Caco-2 (cell line): ENCODE results near the gene GP1BB. TPM values are rescaled to one million over a fixed set of nuclear protein-coding genes. Genes with fewer than 3 reads are reported as not detected.

Source experiments
- BruUV-seq: library from RNA; stranded (reverse); fragments of 400-500 nt; replicated peaks from 2 replicates; lab custom pipeline; 2021; lab: Mats Ljungman, UMichigan
- CTCF ChIA-PET: fragments of 300-600 bp; sonication (Branson Sonifier 250); formaldehyde crosslinking; loops from one replicate; lab custom pipeline; 2022; ENCODE audit warnings: antibody characterized with exemption; lab: Charles Lee
- POLR2A ChIA-PET: fragments of 300-600 bp; sonication (Branson Sonifier 250); formaldehyde crosslinking; loops from one replicate; lab custom pipeline; 2022; ENCODE audit warnings: antibody characterized with exemption; lab: Charles Lee
- DNase-seq, 2 experiments: peaks; one replicate each; pipeline versions ENCODE4 v3.0.0 to v3.0.0-alpha.2; 2020 to 2022
- H3K27me3 ChIP-seq: replicated peaks from 2 replicates; pipeline ENCODE4 v1.6.0; 2011; ENCODE audit warnings: low read length; ENCODE audit not compliant: control insufficient read depth, insufficient read depth
- H3K36me3 ChIP-seq: 2 replicates; pipeline ENCODE4 v1.5.1; 2011; ENCODE audit warnings: low read length; ENCODE audit not compliant: control insufficient read depth, insufficient read depth
- H3K4me1 ChIP-seq: fragments of 250-450 bp; sonication (Bioruptor Pico); 2 replicates; pipeline ENCODE4 v1.5.1; 2020; ENCODE audit warnings: mild to moderate bottlenecking
- H3K4me3 ChIP-seq: 2 replicates; pipeline ENCODE4 v1.5.1; 2011; ENCODE audit warnings: low read depth, mild to moderate bottlenecking, control low read depth, low read length
- H3K9me3 ChIP-seq: fragments of 250-450 bp; sonication (Bioruptor Pico); 2 replicates; pipeline ENCODE4 v1.5.1; 2020; ENCODE audit warnings: mild to moderate bottlenecking, moderate library complexity
- H3K27ac Mint-ChIP-seq: one replicate; pipeline ENCODE4 v1.8.0; 2022; ENCODE audit warnings: mixed read lengths; ENCODE audit not compliant: unreplicated experiment
- H3K27me3 Mint-ChIP-seq: one replicate; pipeline ENCODE4 v1.8.0; 2022; ENCODE audit warnings: mixed read lengths; ENCODE audit not compliant: insufficient read depth, unreplicated experiment
- H3K36me3 Mint-ChIP-seq: one replicate; pipeline ENCODE4 v1.8.0; 2022; ENCODE audit warnings: mild to moderate bottlenecking, mixed read lengths; ENCODE audit not compliant: insufficient read depth, unreplicated experiment
- H3K4me1 Mint-ChIP-seq: one replicate; pipeline ENCODE4 v1.8.0; 2022; ENCODE audit warnings: low read depth, mixed read lengths; ENCODE audit not compliant: unreplicated experiment
- H3K4me3 Mint-ChIP-seq: one replicate; pipeline ENCODE4 v1.8.0; 2022; ENCODE audit warnings: mild to moderate bottlenecking, moderate library complexity, mixed read lengths; ENCODE audit not compliant: unreplicated experiment
- H3K9me3 Mint-ChIP-seq: one replicate; pipeline ENCODE4 v1.8.0; 2022; ENCODE audit warnings: mixed read lengths; ENCODE audit not compliant: unreplicated experiment
- intact Hi-C: fragments of 100-400 bp; cut with micrococcal nuclease; formaldehyde crosslinking; loops from one replicate; pipeline ENCODE4 v1.10.0; 2022; ENCODE audit not compliant: unreplicated experiment
- total RNA-seq: library from RNA; stranded (reverse); gene quantifications from 2 replicates; pipeline ENCODE4 v1.2.3, GENCODE V29; 2022
- TF ChIP-seq, protein P1 (sequence below), 2 experiments: fragments of 200-600 bp in 1 of 2; IDR thresholded peaks; 1 replicate in 1 of 2; 2 replicates in 1 of 2; pipeline versions ENCODE4 v1.5.1 to v1.8.0; 2011 to 2022; ENCODE audit warnings: antibody characterized with exemption in 1 of 2, control low read depth in 1 of 2, inconsistent platforms in 1 of 2, low read depth in 1 of 2, low read length in 1 of 2, mild to moderate bottlenecking in 1 of 2, moderate library complexity in 1 of 2; ENCODE audit not compliant: insufficient read depth in 1 of 2, severe bottlenecking in 1 of 2, unreplicated experiment in 1 of 2

Gene GP1BB
- total RNA-seq, 1 experiment from 2014 or later = 1.0 TPM

DNA sequence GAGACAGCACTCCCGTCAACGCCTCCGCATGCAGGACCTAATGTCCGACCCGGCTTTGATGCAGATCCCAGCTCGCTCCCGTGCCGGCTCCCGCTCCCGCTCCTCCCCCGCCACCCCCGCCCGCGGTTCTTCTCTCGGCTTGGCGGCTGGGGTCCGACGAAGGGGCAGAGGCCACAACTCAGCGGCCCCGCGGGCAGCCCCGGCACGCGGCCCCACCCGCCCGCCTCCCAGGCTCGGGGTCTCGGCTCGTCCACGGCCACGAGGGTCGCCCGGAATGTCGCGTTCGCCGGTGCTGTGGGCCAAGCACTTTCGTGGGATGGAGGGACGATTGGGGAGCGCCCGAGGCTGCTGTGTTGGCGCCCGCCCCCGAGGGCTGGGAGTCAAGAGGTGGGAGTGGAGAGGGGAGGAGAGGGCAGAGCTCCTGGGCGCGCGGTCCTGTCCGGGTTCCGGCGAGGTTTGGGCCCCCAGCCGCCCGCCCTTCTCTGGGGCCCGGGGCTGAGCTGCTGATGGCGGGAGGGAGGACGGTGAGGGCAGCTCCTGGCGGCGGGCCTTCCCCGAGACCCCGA, 31.9 kb downstream of the GP1BB start:
- Mint-ChIP-seq H3K4me1 (peaks cover 14% of the 10 kb centered on the region), H3K36me3 (no peaks in the 10 kb centered on the region), H3K27me3 (peaks cover 5% of the 10 kb centered on the region), H3K27ac (no peak overlapping the region), H3K9me3 (no peaks in the 10 kb centered on the region), H3K4me3 (peak overlapping the region; percentile 19)
- H3K4me1 ChIP-seq = peaks cover 26% of the 10 kb centered on the region
- H3K27me3 ChIP-seq = no peaks in the 10 kb centered on the region; the same call in 1 of the 2 replicates
- ChIA-PET CTCF (interaction anchor here (1.3 kb wide), 1 partner anchor 10 kb away, joined by 3 read pairs; no protein-coding TSS in a partner anchor), POLR2A (no interaction called here)
- intact Hi-C loops = no loop called here
- BruUV-seq = no TSS peak
- H3K36me3 ChIP-seq = no peaks in the 10 kb centered on the region
- no peaks in the 10 kb centered on the region for H3K9me3 ChIP-seq
- DNase-seq = no peak
- no peak overlapping the region for H3K4me3 ChIP-seq
- TF ChIP-seq, protein P1, sequence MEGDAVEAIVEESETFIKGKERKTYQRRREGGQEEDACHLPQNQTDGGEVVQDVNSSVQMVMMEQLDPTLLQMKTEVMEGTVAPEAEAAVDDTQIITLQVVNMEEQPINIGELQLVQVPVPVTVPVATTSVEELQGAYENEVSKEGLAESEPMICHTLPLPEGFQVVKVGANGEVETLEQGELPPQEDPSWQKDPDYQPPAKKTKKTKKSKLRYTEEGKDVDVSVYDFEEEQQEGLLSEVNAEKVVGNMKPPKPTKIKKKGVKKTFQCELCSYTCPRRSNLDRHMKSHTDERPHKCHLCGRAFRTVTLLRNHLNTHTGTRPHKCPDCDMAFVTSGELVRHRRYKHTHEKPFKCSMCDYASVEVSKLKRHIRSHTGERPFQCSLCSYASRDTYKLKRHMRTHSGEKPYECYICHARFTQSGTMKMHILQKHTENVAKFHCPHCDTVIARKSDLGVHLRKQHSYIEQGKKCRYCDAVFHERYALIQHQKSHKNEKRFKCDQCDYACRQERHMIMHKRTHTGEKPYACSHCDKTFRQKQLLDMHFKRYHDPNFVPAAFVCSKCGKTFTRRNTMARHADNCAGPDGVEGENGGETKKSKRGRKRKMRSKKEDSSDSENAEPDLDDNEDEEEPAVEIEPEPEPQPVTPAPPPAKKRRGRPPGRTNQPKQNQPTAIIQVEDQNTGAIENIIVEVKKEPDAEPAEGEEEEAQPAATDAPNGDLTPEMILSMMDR (IDR thresholded peaks at IDR 0.05; ENCODE audit: insufficient read depth in 1 of 2, low read depth in 1 of 2, low read length in 1 of 2, severe bottlenecking in 1 of 2, unreplicated experiment in 1 of 2) = no peak

- intact Hi-C loops = loop anchor here (1.0 kb wide), 1 partner anchor 154 kb away; no protein-coding TSS in a partner anchor
- Histone ChIP-seq H3K4me3 (no peak overlapping the region), H3K36me3 (no peaks in the 10 kb centered on the region), H3K4me1 (peaks cover 25% of the 10 kb centered on the region), H3K9me3 (no peaks in the 10 kb centered on the region), H3K27me3 (no peaks in the 10 kb centered on the region; the same call in 1 of the 2 replicates)
- H3K4me3 Mint-ChIP-seq = peak overlapping the region; percentile 67
- H3K4me1 Mint-ChIP-seq = peaks cover 17% of the 10 kb centered on the region
- TF ChIP-seq, protein P1 (IDR thresholded peaks at IDR 0.05; ENCODE audit: insufficient read depth in 1 of 2, low read depth in 1 of 2, low read length in 1 of 2, severe bottlenecking in 1 of 2, unreplicated experiment in 1 of 2) = no peak
- CTCF ChIA-PET = interaction anchor here (0.7 to 3.1 kb wide), 16 partner anchors 10 to 207 kb away, joined by 3 to 21 read pairs (median 4); partner anchors contain the start of genes GNB1L, GP1BB and RTL10
- DNase-seq = no peak
- H3K27me3 Mint-ChIP-seq = peaks cover 7% of the 10 kb centered on the region
- no peaks in the 10 kb centered on the region for H3K9me3 Mint-ChIP-seq
- H3K27ac Mint-ChIP-seq = no peak overlapping the region
- no peaks in the 10 kb centered on the region for H3K36me3 Mint-ChIP-seq
- no TSS peak for BruUV-seq
- POLR2A ChIA-PET = no interaction called here
Measured at GRCh38 chr22:19755722-19756287, 32.5 kb downstream of the GP1BB start.

GRCh38 chr22:19756288-19757128, 33.2 kb downstream of the GP1BB start:
- H3K27ac Mint-ChIP-seq = no peak overlapping the region
- H3K27me3 Mint-ChIP-seq = peaks cover 7% of the 10 kb centered on the region
- Histone ChIP-seq H3K36me3 (no peaks in the 10 kb centered on the region), H3K27me3 (no peaks in the 10 kb centered on the region; the same call in 1 of the 2 replicates), H3K9me3 (no peaks in the 10 kb centered on the region), H3K4me1 (peaks cover 18% of the 10 kb centered on the region), H3K4me3 (peak overlapping the region; percentile 35)
- DNase-seq = peak; percentile 76 to 83
- peak overlapping the region; percentile 67 for H3K4me3 Mint-ChIP-seq
- peaks cover 17% of the 10 kb centered on the region for H3K4me1 Mint-ChIP-seq
- ChIA-PET CTCF (interaction anchor here (0.5 to 3.1 kb wide), 18 partner anchors 10 to 572 kb away, joined by 3 to 21 read pairs (median 4); partner anchors contain the start of genes GNB1L, GP1BB and RTL10), POLR2A (no interaction called here)
- TF ChIP-seq, protein P1 (IDR thresholded peaks at IDR 0.05; ENCODE audit: insufficient read depth in 1 of 2, low read depth in 1 of 2, low read length in 1 of 2, severe bottlenecking in 1 of 2, unreplicated experiment in 1 of 2) = peak; percentile 66 to 82
- intact Hi-C loops = loop anchor here (1.0 kb wide), 1 partner anchor 154 kb away; no protein-coding TSS in a partner anchor
- BruUV-seq = no TSS peak
- H3K36me3 Mint-ChIP-seq = no peaks in the 10 kb centered on the region
- no peaks in the 10 kb centered on the region for H3K9me3 Mint-ChIP-seq
